GM21423 (cell line): ENCODE results near the gene FAM53C.
"Not testable (repeated sequence)": the region's sequence is repeated elsewhere in the genome, so short reads cannot be mapped to it uniquely, and the experiment has no call there.

Experiments
- ATAC-seq: cut with Tn5 transposase; IDR thresholded peaks from one replicate; pipeline ENCODE4 v1.9.1; 2021; ENCODE audit warnings: mild to moderate bottlenecking, moderate library complexity; ENCODE audit not compliant: unreplicated experiment

FAM53C gene

GRCh38 chr5:138389332-138389731 is 51.3 kb downstream of the FAM53C start:
- no peak for ATAC-seq

DNA sequence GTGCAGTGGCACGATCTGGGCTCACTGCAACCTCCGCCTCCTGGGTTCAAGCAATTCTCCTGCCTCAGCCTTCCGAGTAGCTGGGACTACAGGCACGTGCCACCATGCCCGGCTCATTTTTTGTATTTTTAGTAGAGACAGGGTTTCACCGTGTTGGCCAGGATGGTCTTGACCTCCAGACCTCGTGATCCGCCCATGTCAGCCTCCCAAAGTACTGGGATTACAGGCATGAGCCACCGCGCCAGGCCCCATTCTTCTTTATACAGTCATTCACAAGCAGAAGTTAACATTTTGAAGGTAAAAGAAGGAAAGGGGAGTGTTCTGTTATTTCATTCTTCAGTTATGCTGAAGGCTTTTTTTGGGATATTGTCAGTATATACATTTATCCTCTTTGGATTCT is 51.8 kb downstream of the FAM53C start:
- not testable (repeated sequence) for ATAC-seq

- ATAC-seq = no peak
Observed at GRCh38 chr5:138391859-138392386, 53.9 kb downstream of the FAM53C start.
